KMS-11 (cell line): ENCODE data around the gene CNTFR.

Experiments used
- H2AFZ ChIP-seq: fragments of 200-600 bp; sonication (generic); 2 replicates; pipeline ENCODE4 v1.6.1; 2016; ENCODE audit warnings: antibody characterized with exemption, mixed run types, low read depth
- H3K27ac ChIP-seq: fragments of 200-600 bp; sonication (generic); 2 replicates; pipeline ENCODE4 v1.6.1; 2016; ENCODE audit warnings: mild to moderate bottlenecking, mixed run types
- H3K27me3 ChIP-seq: fragments of 200-600 bp; sonication (generic); 2 replicates; pipeline ENCODE4 v1.6.1; 2017; ENCODE audit warnings: mild to moderate bottlenecking, low read depth, mixed run types, moderate library complexity; ENCODE audit not compliant: insufficient read depth
- H3K36me3 ChIP-seq: fragments of 200-600 bp; sonication (generic); 2 replicates; pipeline ENCODE4 v1.6.1; 2017; ENCODE audit warnings: mild to moderate bottlenecking, mixed run types; ENCODE audit not compliant: insufficient read depth
- H3K4me1 ChIP-seq: fragments of 200-600 bp; sonication (generic); 2 replicates; pipeline ENCODE4 v1.6.1; 2016; ENCODE audit warnings: mild to moderate bottlenecking, low read depth, mixed run types; ENCODE audit not compliant: poor library complexity, severe bottlenecking
- H3K4me2 ChIP-seq: fragments of 200-600 bp; sonication (generic); 2 replicates; pipeline ENCODE4 v1.7.0; 2016; ENCODE audit warnings: mild to moderate bottlenecking, mixed run types
- H3K4me3 ChIP-seq: fragments of 200-600 bp; sonication (generic); IDR thresholded peaks from 2 replicates; pipeline ENCODE4 v1.6.1; 2017; ENCODE audit warnings: low read depth, low read length, mixed read lengths; ENCODE audit not compliant: insufficient read depth
- H3K79me2 ChIP-seq: fragments of 200-600 bp; sonication (generic); 2 replicates; pipeline ENCODE4 v1.6.1; 2016; ENCODE audit warnings: low read depth, mixed run types; ENCODE audit not compliant: insufficient read depth
- H3K9ac ChIP-seq: fragments of 200-600 bp; sonication (generic); 2 replicates; pipeline ENCODE4 v1.6.1; 2016; ENCODE audit warnings: mild to moderate bottlenecking, mixed run types
- H4K20me1 ChIP-seq: fragments of 200-600 bp; sonication (generic); 2 replicates; pipeline ENCODE4 v1.6.1; 2016; ENCODE audit warnings: mild to moderate bottlenecking, mixed run types; ENCODE audit not compliant: insufficient read depth
- CTCF ChIP-seq: fragments of 200-600 bp; sonication (generic); conservative IDR thresholded peaks from 2 replicates; pipeline ENCODE4 v1.6.1; 2017; ENCODE audit warnings: low read depth, mild to moderate bottlenecking, antibody characterized with exemption, low read length, moderate library complexity, mixed read lengths

Gene CNTFR

GRCh38 chr9:34526026-34526425, 63.5 kb downstream of the CNTFR start:
- Histone ChIP-seq H3K36me3 (no peaks in the 10 kb centered on the region), H3K79me2 (no peaks in the 10 kb centered on the region), H3K4me1 (peaks cover 5% of the 10 kb centered on the region), H3K9ac (no peak overlapping the region), H2AFZ (no peak overlapping the region), H3K4me3 (no peak overlapping the region), H3K27me3 (peaks cover 12% of the 10 kb centered on the region; the same call in 1 of the 2 replicates), H4K20me1 (no peaks in the 10 kb centered on the region), H3K27ac (no peak overlapping the region), H3K4me2 (no peak overlapping the region)
- TF ChIP-seq CTCF, result no peak

- Histone ChIP-seq H3K79me2 (no peaks in the 10 kb centered on the region), H4K20me1 (no peaks in the 10 kb centered on the region), H3K4me3 (no peak overlapping the region), H3K9ac (no peak overlapping the region), H3K4me2 (no peak overlapping the region), H3K27ac (no peak overlapping the region), H3K36me3 (no peaks in the 10 kb centered on the region), H2AFZ (no peak overlapping the region), H3K27me3 (peaks cover 12% of the 10 kb centered on the region; the same call in 1 of the 2 replicates), H3K4me1 (peaks cover 5% of the 10 kb centered on the region)
- TF ChIP-seq CTCF, result no peak
Measured at GRCh38 chr9:34524349-34524748, 65.2 kb downstream of the CNTFR start.

GRCh38 chr9:34522971-34523797, 66.3 kb downstream of the CNTFR start, which contains the start of gene ENHO:
Gene ENHO (minus strand): TSS chr9:34522990. CDS start chr9:34521695, 1,295 bp downstream.
- Histone ChIP-seq H2AFZ (peak within 1 kb of the TSS; percentile 93), H4K20me1 (no peaks in the 10 kb centered on the region)

More at GRCh38 chr9:34522971-34523797, 66.3 kb downstream of the CNTFR start, which contains the start of gene ENHO:
- peaks cover 12% of the 10 kb centered on the region; the same call in 1 of the 2 replicates for H3K27me3 ChIP-seq
- no peaks in the 10 kb centered on the region for H3K36me3 ChIP-seq
- no peak within 1 kb of the TSS for H3K4me3 ChIP-seq
- H3K9ac ChIP-seq, result no peak within 1 kb of the TSS; the same call in 1 of the 2 replicates
- peak within 1 kb of the TSS; percentile 73 for H3K4me2 ChIP-seq
- H3K79me2 ChIP-seq, result no peaks in the 10 kb centered on the region
- H3K4me1 ChIP-seq, result peaks cover 5% of the 10 kb centered on the region
- no peak within 1 kb of the TSS for H3K27ac ChIP-seq
- no peak for TF ChIP-seq CTCF
